Adipocyte (in vitro differentiated cells): ENCODE results near the gene ZBTB20.
A peak's percentile ranks its signal among the peaks of the same experiment; 100 is the strongest.
"Not testable (repeated sequence)": the region's sequence is repeated elsewhere in the genome, so short reads cannot be mapped to it uniquely, and the experiment has no call there.

Experiments used
- DNase-seq: peaks from one replicate; pipeline ENCODE4 v3.0.0-alpha.2; 2015; ENCODE audit warnings: low read depth
- H3K27me3 ChIP-seq: replicated peaks from 2 replicates; pipeline ENCODE4 v1.7.0; 2013; ENCODE audit warnings: mild to moderate bottlenecking, low read length, moderate library complexity; ENCODE audit not compliant: control insufficient read depth, insufficient read depth
- H3K36me3 ChIP-seq: 2 replicates; pipeline ENCODE4 v1.7.0; 2013; ENCODE audit warnings: low read length, mild to moderate bottlenecking, moderate library complexity; ENCODE audit not compliant: control insufficient read depth, insufficient read depth, severe bottlenecking
- H3K4me1 ChIP-seq: 2 replicates; pipeline ENCODE4 v1.7.0; 2013; ENCODE audit warnings: mild to moderate bottlenecking, low read length, moderate library complexity; ENCODE audit not compliant: control insufficient read depth, insufficient read depth
- H3K4me3 ChIP-seq: 2 replicates; pipeline ENCODE4 v1.7.0; 2013; ENCODE audit warnings: mild to moderate bottlenecking, low read length, moderate library complexity
- H3K9ac ChIP-seq: 2 replicates; pipeline ENCODE4 v1.7.0; 2013; ENCODE audit warnings: mild to moderate bottlenecking, low read length, moderate library complexity
- H3K9me3 ChIP-seq: 2 replicates; pipeline ENCODE4 v1.7.0; 2013; ENCODE audit warnings: mild to moderate bottlenecking, low read length, moderate library complexity; ENCODE audit not compliant: control insufficient read depth

ZBTB20 gene

DNA sequence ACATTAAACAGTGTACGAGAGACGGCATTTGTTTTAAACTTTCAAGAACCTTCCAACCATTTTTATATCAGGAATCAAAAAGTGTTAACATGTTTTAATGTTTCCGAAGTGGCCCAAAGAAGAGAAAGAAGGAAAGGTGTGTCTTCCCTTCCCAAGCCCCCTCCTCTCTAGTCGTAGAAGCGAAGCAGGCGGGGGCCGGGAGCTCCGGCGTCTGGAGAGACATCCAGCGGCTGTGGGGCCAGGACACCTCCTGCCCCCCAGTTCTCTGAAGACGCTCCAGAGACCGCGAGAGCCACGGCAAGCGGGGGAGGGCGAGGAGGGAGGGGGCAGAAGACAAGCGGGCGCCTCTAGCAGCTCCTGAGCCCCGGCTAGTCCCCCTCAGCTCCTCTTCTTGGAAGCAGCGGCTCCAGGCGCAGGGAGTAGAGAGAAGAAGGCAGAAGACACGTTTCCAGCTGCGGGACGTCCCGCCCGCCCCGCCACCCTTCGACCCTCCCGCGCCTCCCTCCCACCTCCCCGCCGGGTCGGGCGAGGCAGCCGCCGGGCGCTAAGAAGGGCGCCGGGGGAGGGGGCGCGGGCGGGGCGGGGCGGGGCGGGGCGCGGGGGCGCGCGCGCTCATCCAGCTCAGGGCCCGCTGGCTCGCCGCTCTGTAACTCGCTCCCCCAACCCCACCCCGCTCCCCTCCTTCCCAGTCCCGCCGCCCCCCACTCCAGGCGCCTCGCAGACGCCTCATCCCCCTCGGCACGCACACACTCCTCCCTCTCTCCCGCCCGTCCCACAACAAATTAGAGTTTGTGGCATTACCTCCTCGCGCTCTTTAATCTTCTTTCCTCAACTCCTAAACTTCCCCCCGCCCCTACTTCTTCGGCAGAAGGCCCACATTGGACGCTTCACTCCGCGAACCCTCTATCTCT lies at the start of gene ZBTB20:
Gene ZBTB20 (minus strand): TSS at position 871 of the 911 bp plus-strand sequence.
- Histone ChIP-seq H3K27me3 (no peaks in the 10 kb centered on the region), H3K9me3 (no peaks in the 10 kb centered on the region), H3K36me3 (no peaks in the 10 kb centered on the region), H3K4me3 (peak within 1 kb of the TSS; percentile 94), H3K9ac (peak within 1 kb of the TSS; percentile 95), H3K4me1 (peaks cover 7% of the 10 kb centered on the region)
- peak; percentile 86 for DNase-seq

DNA sequence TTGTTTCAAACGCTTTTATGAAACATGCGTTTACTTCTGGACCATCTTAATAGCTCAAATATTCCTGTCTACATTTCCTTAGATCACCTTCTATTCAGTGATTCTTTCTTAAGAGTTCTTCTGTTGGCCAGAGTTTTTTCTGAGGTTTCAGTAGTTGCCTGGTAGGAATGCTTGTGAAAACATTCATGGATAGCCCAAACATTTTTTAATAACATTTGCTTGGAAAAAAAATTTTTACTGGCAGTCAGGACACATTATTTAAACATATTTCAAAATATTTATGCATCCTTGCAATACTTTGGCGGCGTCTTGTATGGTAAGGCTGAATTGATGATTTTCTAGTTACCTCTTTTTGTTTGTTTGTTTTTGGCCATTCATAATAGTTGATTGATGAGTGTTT lies 47.4 kb upstream of the ZBTB20 start:
- no peaks in the 10 kb centered on the region for H3K36me3 ChIP-seq

DNA sequence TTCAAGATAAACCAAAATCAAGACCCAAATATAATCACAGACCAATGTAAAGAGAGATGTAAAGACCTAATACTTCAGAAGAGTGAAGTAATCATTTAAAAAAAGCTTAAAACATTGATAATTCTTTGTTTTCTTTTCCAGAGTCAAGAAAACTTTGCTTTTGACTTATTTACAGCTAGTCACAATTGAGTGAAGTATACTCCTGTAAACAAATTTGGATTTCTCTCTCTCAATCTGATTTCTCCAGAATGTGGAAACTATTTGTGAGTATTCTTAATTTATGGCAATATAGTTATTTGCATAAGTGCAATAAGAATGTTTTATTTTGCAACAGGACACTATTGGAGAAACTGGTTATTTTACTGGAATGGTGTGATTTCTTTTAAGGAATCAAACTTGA lies 43.7 kb upstream of the ZBTB20 start:
- Histone ChIP-seq H3K36me3 (no peaks in the 10 kb centered on the region), H3K9me3 (peaks cover 17% of the 10 kb centered on the region), H3K4me3 (no peak overlapping the region), H3K27me3 (no peaks in the 10 kb centered on the region), H3K9ac (no peak overlapping the region), H3K4me1 (no peaks in the 10 kb centered on the region)
- no peak for DNase-seq

More for the DNA sequence above, 47.4 kb upstream of the ZBTB20 start:
- Histone ChIP-seq H3K4me1 (no peaks in the 10 kb centered on the region), H3K9me3 (peaks cover 14% of the 10 kb centered on the region), H3K4me3 (no peak overlapping the region), H3K9ac (no peak overlapping the region), H3K27me3 (no peaks in the 10 kb centered on the region)
- DNase-seq = peak; percentile 74

DNA sequence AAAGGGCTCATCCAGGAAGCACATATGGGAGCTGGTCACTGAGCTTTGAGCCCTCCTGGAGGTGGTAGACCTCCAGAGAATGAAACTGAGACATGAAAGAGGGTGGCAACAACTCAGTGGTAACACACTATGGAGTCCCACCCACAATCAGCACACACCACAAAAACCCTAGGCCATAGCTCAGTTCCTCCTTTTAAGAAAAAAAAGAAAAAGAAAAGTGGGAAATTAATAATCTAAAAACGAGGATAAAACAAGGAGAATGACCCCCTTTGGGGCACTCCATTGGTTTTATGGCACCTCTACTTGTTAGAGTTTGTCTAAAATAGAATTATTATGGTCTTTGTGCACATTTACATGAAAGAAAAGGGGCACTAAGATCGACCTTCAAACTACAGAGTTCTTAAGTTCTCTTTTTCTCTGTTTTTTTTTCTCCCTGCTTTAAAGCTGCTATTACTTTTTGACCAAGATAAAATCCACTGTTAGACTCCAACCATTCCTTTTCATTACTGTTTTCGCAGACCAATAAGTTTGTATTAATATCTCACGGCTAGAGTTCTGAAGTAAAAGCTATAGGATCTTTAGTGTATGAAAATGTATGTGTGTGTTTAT lies 40.2 kb upstream of the ZBTB20 start:
- no peak overlapping the region for H3K4me3 ChIP-seq
- DNase-seq = no peak

DNA sequence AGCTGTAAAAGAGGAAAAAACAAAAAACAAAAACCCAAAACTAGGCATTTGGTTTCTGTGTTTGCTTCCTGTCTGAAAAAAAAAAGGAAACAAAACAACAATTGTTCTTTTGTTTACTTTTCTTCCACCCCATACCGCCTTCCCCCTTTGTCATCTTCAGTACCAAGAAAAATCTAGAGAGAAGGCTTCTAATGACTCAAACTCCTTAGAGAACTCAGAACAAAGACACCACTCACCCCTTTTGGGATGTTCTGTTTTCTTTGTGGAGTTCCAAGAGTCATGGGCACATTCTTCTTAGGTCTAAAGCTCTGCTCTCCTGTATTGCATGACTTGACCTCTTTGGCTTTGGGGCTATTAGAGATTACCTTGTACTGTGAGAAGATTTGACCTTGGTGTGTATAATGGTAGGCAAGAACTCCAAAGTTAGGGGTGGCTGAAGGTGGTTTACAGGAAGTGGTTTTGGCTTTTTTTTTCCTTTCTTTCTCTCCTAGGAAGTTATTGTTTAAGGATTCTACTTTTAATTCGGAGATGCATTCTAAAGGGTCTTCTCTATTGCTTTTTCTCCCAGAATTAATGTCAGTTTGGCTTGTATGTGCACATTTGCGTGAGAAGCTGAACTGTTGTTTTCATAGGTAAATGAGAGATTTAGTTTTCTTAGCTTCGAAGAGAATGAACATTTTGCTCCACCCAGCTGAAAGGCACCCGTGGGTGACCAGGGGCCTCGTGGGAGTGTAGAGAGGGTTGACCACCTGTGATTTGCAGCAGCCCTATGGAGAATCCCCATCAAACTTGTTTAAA lies 39.5 kb upstream of the ZBTB20 start:
- Histone ChIP-seq H3K9me3 (peaks cover 17% of the 10 kb centered on the region), H3K4me3 (no peak overlapping the region), H3K27me3 (no peaks in the 10 kb centered on the region), H3K4me1 (no peaks in the 10 kb centered on the region), H3K9ac (no peak overlapping the region), H3K36me3 (no peaks in the 10 kb centered on the region)
- no peak for DNase-seq

More for the DNA sequence above, 40.2 kb upstream of the ZBTB20 start:
- no peaks in the 10 kb centered on the region for H3K4me1 ChIP-seq
- H3K9ac ChIP-seq = no peak overlapping the region
- no peaks in the 10 kb centered on the region for H3K27me3 ChIP-seq
- H3K36me3 ChIP-seq = no peaks in the 10 kb centered on the region
- H3K9me3 ChIP-seq = peaks cover 17% of the 10 kb centered on the region

DNA sequence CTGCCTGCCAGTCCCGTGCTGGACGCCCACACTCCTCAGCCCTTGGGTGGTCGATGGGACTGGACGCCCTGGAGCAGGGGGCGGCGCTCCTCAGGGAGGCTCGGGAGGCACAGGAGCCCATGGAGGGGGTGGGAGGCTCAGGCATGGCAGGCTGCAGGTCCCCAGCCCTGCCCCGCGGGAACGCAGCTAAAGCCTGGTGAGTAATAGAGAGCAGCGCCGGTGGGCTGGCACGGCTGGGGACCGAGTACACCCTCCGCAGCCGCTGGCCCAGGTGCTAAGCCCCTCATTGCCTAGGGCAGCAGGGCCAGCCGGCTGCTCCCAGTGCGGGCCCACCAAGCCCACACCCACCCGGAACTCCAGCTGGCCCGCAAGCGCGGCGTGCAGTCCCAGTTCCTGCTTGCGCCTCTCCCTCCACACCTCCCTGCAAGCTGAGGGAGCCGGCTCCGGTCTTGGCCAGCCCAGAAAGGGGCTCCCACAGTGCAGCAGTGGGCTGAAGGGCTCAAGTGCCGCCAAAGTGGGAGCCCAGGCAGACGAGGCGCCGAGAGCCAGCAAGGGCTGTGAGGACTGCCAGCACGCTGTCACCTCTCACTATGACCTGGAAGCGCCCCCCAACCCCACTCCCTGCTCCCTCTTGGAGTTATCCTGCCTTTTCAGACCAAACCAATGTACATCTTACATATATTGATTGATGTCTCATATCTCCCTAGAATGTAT lies 37.9 kb upstream of the ZBTB20 start:
- H3K36me3 ChIP-seq, DNase-seq, H3K4me3 ChIP-seq, H3K9ac ChIP-seq, H3K9me3 ChIP-seq, H3K27me3 ChIP-seq, H3K4me1 ChIP-seq: not testable (repeated sequence)

DNA sequence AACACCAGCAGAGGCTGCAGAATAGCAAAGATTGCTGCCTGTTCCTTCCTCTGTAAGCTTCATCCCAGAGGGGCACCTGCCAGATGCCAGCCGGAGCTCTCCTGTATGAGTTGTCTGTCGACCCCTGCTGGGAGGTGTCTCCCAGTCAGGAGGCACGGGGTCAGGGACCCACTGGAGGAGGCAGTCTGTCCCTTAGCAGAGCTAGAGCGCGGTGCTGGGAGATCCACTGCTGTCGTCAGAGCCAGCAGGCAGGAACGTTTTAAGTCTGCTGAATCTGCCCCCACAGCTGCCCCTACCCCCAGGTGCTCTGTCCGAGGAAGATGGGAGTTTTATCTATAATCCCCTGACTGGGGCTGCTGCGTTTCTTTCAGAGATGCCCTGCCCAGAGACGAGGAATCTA lies 31.8 kb upstream of the ZBTB20 start:
- H3K27me3 ChIP-seq, H3K4me1 ChIP-seq, H3K4me3 ChIP-seq, H3K9ac ChIP-seq, H3K36me3 ChIP-seq, DNase-seq, H3K9me3 ChIP-seq: not testable (repeated sequence)

DNA sequence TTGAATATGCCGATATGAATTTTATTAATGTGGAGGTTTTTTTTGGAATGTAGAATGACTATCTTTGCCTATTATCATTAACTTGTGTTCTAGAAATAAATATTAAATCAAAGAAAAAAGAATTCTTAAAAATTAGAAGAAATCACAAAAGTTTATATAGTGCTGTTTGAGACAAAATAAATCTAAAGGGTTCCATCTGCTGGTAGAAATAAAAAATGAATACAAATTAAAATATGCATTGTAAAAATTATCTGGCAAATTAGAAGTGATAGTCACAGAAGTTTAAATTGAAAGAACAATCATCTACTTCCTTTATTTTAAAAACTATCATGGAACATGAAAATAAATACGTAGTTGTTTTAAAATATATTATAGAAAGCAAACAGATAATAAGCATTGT lies 22.7 kb upstream of the ZBTB20 start:
- Histone ChIP-seq H3K4me1 (no peaks in the 10 kb centered on the region), H3K27me3 (no peaks in the 10 kb centered on the region), H3K9me3 (no peaks in the 10 kb centered on the region), H3K4me3 (no peak overlapping the region), H3K9ac (no peak overlapping the region), H3K36me3 (no peaks in the 10 kb centered on the region)
- peak; percentile 68 for DNase-seq

DNA sequence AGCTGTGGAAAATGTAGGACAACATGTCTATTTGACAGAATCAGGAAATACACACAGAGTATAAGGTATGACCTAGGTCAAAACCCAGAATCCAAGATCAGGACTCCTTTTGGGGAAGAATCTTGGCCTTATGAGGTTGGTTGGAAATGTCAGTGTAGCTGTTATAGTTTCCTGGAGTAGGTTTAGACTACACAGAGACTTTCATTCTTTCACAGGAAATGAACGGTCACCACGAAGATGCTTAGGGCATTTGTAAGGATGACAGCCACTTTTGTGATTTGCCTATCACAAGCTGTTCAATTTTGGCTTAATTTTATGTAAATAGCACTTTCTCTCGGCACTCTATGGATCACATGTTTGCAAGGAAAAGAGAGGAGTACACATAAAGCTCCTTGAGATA lies 18.6 kb upstream of the ZBTB20 start:
- Histone ChIP-seq H3K27me3 (no peaks in the 10 kb centered on the region), H3K9me3 (no peaks in the 10 kb centered on the region), H3K4me3 (no peak overlapping the region), H3K36me3 (no peaks in the 10 kb centered on the region), H3K9ac (no peak overlapping the region), H3K4me1 (no peaks in the 10 kb centered on the region)
- no peak for DNase-seq

DNA sequence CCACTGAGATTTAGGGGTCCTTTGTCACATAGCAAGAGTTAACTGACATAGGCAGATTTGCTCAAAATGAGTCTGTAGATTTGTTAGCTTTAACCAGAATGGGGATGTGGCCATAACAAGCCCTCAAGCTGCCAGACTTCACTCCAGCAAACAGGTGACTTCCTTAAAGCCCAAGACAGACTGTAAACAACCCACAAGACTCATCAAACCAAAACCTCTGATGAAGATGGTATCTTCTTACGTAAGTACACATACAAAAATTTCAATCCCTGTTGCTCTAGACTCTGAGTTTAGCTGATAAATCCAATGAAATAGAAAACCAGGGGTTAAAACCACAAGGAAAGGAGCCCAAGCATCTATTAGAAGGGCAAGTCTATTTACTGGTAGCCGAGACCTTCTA lies 18.2 kb upstream of the ZBTB20 start:
- DNase-seq = no peak
- no peak overlapping the region for H3K4me3 ChIP-seq
- H3K9me3 ChIP-seq = no peaks in the 10 kb centered on the region
- H3K4me1 ChIP-seq = no peaks in the 10 kb centered on the region
- no peaks in the 10 kb centered on the region for H3K36me3 ChIP-seq
- no peaks in the 10 kb centered on the region for H3K27me3 ChIP-seq
- H3K9ac ChIP-seq = no peak overlapping the region
